T-helper 22 cell (primary cell): Measurements from ENCODE around the gene FAM184A.

ENCODE experiments used
- DNase-seq: peaks from one replicate; pipeline ENCODE4 v3.0.0-alpha.2; 2020; ENCODE audit warnings: low read depth

Gene FAM184A

DNA sequence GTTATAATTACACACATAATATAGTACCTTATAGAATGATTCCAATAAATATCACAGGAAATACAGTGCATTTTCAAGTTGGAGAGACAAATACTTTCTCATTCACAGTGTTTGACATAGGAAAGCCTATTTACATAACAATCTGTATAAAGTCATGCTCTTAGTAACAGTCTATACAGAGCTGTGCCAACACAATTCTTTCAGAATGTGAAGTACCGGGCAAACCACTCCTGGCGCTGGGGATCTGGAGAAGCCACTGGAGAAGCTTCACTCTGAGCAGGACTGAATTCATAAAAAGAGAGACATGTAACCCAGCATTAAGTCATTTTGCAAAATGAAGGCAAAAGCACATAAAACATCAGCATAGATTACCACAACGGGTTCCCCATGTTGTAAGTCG is 118.6 kb downstream of the FAM184A start:
- DNase-seq, result no peak

DNA sequence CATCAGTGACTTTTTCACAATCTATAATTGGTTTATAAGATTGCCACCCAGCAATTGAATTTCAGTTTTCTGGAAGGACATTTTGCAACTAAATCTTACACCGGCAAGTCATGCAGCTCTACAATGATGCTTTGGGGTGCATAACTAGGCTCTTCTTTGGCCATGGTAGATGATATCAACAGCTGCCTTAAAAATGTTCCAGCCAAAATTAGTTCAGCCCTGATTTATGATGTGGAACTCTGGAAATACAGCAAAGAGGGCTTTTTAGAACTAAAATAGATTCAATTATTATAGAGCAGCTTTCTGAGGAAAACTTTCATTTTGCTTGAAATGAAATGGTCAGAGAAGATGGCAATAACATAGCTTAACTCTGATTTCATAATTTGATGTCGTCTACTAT is 125.1 kb downstream of the FAM184A start:
- no peak for DNase-seq

DNA sequence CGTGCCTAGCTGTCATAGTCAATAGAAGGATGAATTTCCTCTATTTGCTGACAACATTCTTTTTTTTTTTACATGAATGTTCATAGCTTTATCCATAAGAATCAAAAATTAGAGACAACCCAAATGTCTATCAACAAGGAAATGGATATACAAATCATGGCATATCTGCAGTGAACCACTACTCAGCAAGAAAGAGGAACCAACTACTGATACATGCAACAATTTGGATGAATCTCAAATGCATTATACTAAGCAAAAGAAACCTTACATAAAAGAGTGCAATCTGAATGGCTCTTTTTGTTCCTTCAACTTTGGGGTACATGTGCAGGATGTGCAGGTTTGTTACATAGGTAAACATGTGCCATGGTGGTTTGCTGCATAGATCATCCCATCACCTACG is 125.8 kb downstream of the FAM184A start:
- DNase-seq, result no peak

DNA sequence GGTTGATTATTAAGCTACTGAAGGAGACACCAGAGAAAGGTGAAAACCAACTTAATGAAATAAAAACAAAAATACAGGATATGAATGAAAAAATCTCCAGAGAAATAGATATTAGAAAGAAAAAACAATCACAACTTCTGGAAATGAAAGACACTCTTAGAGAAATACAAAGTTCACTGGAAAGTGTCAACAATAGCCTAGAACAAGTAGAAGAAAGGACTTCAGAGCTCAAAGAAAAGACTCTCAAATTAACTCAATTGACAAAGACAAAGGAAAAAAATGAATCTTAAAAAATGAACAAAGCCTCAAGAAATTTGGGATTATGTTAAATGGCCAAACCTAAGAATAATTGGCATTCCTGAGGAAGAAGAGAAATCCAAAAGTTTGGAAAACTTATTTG is 133.2 kb downstream of the FAM184A start:
- no peak for DNase-seq

DNA sequence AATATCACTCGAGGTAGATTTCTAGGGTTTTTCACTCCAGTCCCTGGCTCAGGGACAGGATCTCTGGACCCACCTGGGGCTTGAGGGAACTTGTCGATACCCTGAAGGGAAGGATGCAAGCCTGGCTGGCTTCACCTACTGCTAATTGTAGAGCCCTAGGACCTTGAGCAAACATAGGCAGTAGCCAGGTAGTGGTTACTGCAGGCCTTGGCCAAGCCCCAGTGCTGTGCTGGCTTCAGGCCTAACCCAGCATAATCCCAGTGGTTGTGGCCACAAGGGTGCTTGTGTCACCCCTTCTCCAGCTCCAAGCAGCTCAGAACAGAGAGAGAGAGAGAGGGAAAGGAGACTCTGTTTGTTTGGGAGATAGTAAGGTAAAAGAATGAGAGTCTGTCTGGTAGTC is 137.7 kb downstream of the FAM184A start:
- no peak for DNase-seq

GRCh38 chr6:118939683-118940082 is 138.8 kb downstream of the FAM184A start:
- no peak for DNase-seq

- DNase-seq, result no peak
These were observed 142.3 kb downstream of the FAM184A start for GRCh38 chr6:118935978-118936703.

DNA sequence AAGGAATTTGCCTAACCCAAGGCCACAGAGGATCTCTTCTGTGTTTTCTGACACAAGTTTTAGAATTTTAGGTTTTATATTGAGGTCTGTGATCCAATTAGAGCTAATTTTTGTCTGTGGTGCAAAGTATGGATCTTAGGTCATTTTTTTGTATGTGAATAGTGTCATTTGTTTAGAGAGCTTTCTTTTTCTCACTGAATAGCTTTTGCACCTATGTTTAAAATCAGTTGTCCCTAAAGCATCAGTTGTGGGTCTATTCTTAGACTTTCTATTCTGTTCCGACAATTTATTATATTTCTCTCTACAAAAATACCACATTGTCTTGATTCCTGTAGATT is 143.2 kb downstream of the FAM184A start:
- no peak for DNase-seq

DNA sequence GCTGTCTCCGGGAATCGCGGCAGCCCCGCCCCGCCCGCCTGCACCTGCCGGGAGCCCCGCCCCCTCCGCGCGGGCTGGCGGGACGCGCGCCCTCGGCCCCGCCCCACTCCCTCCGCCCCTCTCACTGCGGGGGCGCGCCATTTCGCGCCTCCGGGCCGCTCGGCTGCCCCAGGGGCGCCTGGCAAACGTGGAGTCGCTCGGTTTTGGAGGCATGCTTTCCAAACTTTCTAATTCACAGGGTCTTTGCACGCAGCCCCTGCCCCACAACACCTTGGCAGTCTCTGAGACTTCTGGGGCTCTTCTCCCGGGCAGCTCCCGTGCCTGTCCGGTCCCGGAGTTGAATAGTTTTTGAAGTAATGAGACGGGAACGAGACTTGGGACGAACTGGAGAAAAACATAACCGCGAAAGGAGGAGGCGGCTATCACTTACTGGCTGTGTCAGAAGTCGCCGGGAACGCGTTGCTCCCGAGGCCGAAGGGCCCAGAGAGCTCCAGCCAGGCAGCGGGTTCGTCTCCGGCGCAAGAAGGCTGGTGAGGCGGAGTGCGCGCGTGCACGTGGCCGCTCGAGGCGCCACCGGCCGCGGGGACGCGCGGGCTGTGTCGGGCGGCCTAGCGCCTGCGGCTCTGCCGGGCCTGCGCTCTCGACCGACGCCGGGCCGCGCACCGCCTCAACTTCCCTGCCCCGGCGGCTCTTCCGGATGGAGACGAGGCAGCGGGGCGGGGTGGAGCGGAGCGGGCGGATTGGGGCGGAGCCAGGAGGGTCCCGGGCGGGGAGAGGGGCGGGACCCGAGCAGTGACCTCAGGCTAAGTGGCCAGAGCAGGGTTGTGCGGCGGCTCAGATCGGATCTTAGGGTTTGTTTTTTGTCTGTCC is 143.8 kb downstream of the FAM184A start, which contains the start of gene MCM9:
Gene MCM9 (minus strand): TSS at position 699 of the 870 bp plus-strand sequence. CDS start 3,436 bp downstream, outside the sequence.
- peak; percentile 78 for DNase-seq

DNA sequence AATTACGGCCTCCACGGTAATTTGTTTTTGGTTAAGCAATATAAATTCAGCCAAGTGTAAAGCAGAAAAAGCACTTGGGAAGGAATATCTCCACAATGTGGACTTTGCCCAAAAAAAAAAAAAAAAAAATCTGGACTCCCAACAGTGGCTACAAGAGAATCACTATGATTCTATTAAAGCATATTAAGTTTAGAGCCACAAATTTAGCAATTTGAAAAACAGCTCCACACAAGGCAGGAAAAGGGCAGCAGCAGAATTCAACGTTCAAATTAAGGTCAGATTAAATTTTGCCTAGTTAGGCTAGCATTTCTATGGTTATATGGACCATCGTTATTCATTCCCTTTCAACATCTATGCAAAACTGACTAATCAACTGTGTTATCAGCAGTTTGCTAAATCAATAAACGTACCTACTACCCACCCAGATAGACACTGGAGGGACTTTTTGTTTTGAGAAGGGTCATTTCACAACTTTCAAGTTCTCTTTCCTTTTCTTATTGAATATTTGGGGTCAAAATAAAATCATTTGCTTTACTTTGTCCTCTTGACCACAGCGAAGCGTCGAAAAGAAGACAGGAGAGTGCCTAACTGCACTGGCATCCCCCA is 144.5 kb downstream of the FAM184A start:
- no peak for DNase-seq

- DNase-seq, result no peak
These were observed 146.0 kb downstream of the FAM184A start for GRCh38 chr6:118932421-118932820.

- DNase-seq, result no peak
These were observed 147.0 kb downstream of the FAM184A start for GRCh38 chr6:118931436-118931835.

GRCh38 chr6:118930680-118931079 is 147.8 kb downstream of the FAM184A start:
- no peak for DNase-seq

DNA sequence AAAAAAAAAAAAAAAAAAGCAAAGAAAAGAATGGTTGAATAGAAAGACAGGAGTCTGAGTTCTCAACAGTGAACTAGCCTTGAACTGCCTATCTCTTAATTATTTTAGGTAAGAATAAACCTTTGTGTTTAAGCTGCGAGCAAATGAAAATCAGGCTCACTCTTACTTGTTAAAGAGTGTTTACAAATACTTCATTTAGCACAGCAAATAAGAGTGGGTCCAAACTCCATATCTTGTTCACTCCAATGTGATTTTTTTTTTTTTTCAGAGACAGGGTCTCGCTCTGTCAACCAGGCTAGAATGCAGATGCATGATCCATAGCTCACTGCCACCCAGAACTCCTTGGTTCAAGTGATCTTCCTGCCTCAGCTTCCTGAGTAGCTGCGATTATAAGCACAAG is 155.4 kb downstream of the FAM184A start:
- no peak for DNase-seq

DNA sequence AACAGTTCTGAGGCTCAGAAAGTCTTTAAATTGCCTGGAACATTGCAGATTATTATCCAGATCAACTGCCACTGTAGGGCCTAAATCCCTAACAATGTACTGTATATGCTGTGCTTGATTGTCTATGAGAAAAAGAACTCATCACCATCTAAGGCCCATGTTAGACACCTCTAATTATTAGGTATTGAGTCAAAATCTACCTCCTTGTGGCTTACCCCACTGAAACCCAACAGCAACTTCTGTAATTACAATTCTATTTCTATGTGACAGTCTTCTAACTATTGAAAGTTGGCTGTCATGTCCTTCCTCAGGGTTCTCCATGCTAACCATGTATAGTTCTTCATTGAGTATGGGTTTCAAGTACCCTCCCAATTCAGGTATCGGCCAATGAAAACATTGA is 157.4 kb downstream of the FAM184A start:
- DNase-seq, result no peak

DNA sequence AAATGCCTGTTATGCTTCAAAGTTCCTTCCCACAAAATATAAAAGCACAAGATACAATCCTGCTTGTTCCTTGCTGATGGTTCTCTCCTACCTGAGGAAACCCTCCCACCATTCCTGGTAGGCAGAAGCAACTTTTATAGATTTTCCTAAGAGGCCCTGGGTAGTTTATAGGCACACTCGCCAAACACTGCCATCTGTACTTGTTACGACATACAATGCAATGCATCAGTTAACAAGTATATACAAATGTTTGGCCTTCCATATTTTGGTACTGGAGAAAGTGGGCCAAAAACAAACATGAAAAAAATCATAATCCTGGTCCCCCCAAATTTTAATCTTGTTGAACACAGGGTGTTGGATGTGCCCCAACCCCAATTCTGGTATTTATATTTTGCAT is 160.1 kb downstream of the FAM184A start:
- DNase-seq, result no peak

DNA sequence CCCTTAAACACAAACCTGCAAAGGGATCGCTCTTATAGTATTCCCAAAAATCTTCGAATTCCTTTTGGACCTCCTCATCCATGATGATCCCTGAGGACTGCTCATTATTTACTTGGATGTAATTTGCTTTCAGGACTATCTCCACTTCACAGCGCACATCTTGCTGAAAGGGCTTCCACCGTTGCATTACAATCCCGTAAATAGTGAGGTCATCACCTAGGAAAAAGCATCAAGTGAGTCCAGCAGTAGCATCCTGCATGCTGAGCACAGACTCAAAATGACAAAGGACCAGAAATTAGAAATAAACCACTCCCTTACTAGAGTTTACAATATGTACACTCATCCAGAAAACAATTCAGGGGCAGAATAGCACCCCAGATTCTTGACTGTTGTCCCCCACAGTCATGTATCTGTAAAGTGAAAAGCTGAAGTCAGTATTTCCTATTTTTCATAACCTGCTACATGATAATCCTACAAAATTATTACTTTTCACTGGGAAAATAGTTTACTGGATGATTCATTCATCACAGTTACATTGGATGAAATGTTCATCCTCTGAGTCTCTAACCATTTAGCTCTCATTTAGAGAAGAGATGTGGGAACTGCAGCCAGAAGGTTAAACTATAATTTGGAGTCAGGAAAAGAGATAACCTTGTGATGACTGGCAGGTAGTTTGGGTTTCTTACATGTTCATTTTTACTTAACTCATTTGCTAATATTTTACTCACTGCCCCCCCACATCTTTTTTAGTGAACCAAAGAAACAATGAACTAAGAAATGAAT is 160.7 kb downstream of the FAM184A start:
- DNase-seq, result no peak

- no peak for DNase-seq
These were observed 163.9 kb downstream of the FAM184A start for GRCh38 chr6:118914598-118914997.

GRCh38 chr6:118913161-118913560 is 165.3 kb downstream of the FAM184A start:
- no peak for DNase-seq

DNA sequence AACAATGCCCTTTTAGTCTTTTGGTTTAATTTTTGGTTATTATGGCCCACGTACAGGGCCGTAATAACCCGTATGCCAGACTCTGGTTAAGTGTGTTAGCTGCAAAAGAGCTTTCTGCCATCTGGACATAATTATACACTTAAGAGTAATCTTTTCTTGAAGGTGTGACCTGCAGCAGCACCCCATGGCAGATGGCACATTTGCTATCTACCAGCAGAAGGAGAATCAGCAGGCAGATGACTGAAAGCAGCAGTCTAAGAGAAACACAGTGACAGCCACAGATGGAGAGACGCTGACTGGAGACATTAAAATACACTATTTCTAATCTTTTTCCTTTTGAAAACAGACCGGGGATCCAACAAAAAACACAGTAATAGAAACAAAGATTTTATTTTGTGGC is 165.8 kb downstream of the FAM184A start:
- DNase-seq, result no peak
